BE2C (cell line): ENCODE measurements around the gene SPANXA1. TPM values are rescaled to one million over a fixed set of nuclear protein-coding genes. Genes with fewer than 3 reads are reported as not detected.
"Not testable (repeated sequence)": the region's sequence is repeated elsewhere in the genome, so short reads cannot be mapped to it uniquely, and the experiment has no call there.

ENCODE experiments used
- DNase-seq: peaks from one replicate; pipeline ENCODE4 v3.0.0-alpha.2; 2020
- H3K27me3 ChIP-seq: fragments of 250-450 bp; sonication (Bioruptor Pico); 2 replicates; pipeline ENCODE4 v1.5.1; 2020; ENCODE audit warnings: mild to moderate bottlenecking
- H3K36me3 ChIP-seq: fragments of 250-450 bp; sonication (Bioruptor Pico); 2 replicates; pipeline ENCODE4 v1.5.1; 2020; ENCODE audit warnings: mild to moderate bottlenecking
- H3K4me1 ChIP-seq: fragments of 250-450 bp; sonication (Bioruptor Pico); 2 replicates; pipeline ENCODE4 v1.5.1; 2020
- H3K4me3 ChIP-seq: 2 replicates; pipeline ENCODE4 v1.5.1; 2011; ENCODE audit warnings: low read depth, low read length
- H3K9me3 ChIP-seq: fragments of 250-450 bp; sonication (Bioruptor Pico); 2 replicates; pipeline ENCODE4 v1.5.1; 2020
- CTCF ChIP-seq: IDR thresholded peaks from 2 replicates; pipeline ENCODE4 v1.5.1; 2012; ENCODE audit warnings: mild to moderate bottlenecking, low read depth, low read length
- polyA plus RNA-seq: library from polyadenylated mRNA; unstranded; fragments of >200 nt; gene quantifications from one replicate; pipeline ENCODE4 v1.2.1, GENCODE V29; 2012; ENCODE audit warnings: low read depth, missing spikeins; ENCODE audit not compliant: insufficient read length, insufficient read depth

The SPANXA1 gene
- not detected for polyA plus RNA-seq

GRCh38 chrX:141584638-141585037 lies at the start of gene SPANXA1:
Gene SPANXA1 (minus strand): TSS chrX:141584738. CDS start chrX:141584678, 60 bp downstream.
- not testable (repeated sequence) for H3K9me3 ChIP-seq, H3K27me3 ChIP-seq, H3K4me3 ChIP-seq, H3K36me3 ChIP-seq, H3K4me1 ChIP-seq, DNase-seq

- DNase-seq, result no peak
- Histone ChIP-seq H3K4me3 (no peak overlapping the region), H3K27me3 (no peaks in the 10 kb centered on the region), H3K4me1 (no peaks in the 10 kb centered on the region), H3K36me3 (no peaks in the 10 kb centered on the region), H3K9me3 (no peaks in the 10 kb centered on the region)
- no peak for TF ChIP-seq CTCF
Measured at GRCh38 chrX:141632124-141632523, 47.6 kb upstream of the SPANXA1 start.

GRCh38 chrX:141619336-141619735 lies 34.8 kb upstream of the SPANXA1 start:
- Histone ChIP-seq H3K4me3 (no peak overlapping the region), H3K36me3 (no peaks in the 10 kb centered on the region), H3K4me1 (no peaks in the 10 kb centered on the region), H3K9me3 (no peaks in the 10 kb centered on the region), H3K27me3 (no peaks in the 10 kb centered on the region)
- DNase-seq, result no peak
- TF ChIP-seq CTCF, result no peak

GRCh38 chrX:141609111-141609510 lies 24.6 kb upstream of the SPANXA1 start:
- Histone ChIP-seq H3K4me1 (no peaks in the 10 kb centered on the region), H3K4me3 (no peak overlapping the region), H3K27me3 (no peaks in the 10 kb centered on the region), H3K9me3 (no peaks in the 10 kb centered on the region), H3K36me3 (no peaks in the 10 kb centered on the region)
- TF ChIP-seq CTCF, result no peak
- no peak for DNase-seq

- H3K4me1 ChIP-seq, H3K27me3 ChIP-seq, DNase-seq, H3K9me3 ChIP-seq, H3K36me3 ChIP-seq, H3K4me3 ChIP-seq: not testable (repeated sequence)
Measured at GRCh38 chrX:141589408-141589807, 4.9 kb upstream of the SPANXA1 start, which contains the start of gene SPANXA2. Gene SPANXA2 (plus strand): TSS chrX:141589708. CDS start chrX:141589768, 60 bp downstream.

- H3K9me3 ChIP-seq, DNase-seq, H3K4me1 ChIP-seq, H3K4me3 ChIP-seq, H3K27me3 ChIP-seq, H3K36me3 ChIP-seq: not testable (repeated sequence)
Measured at GRCh38 chrX:141542551-141542950, 42.0 kb downstream of the SPANXA1 start.
